HepG2 (cell line): ENCODE data around the gene PRKN. TPM values are rescaled to one million over a fixed set of nuclear protein-coding genes. Genes with fewer than 3 reads are reported as not detected.

Source experiments
- ATAC-seq: fragments of 200-7000 bp; cut with Tn5 transposase; 3 replicates; pipeline ENCODE4 v1.9.1; 2020; ENCODE audit warnings: mild to moderate bottlenecking, moderate library complexity
- BruUV-seq: library from RNA; stranded (reverse); fragments of 400-500 nt; replicated peaks from 2 replicates; lab custom pipeline; 2021; lab: Mats Ljungman, UMichigan
- CTCF ChIA-PET: fragments of 300-600 bp; formaldehyde crosslinking; extraction: SDS; loops from one replicate; lab custom pipeline; 2021; ENCODE audit warnings: low total read pairs, inconsistent platforms, low intra/inter-chr PET ratio; lab: Yijun Ruan, JAX
- POLR2A ChIA-PET: fragments of 350-600 bp; sonication (Branson Sonifier 250); formaldehyde crosslinking; loops from one replicate; lab custom pipeline; 2020; ENCODE audit warnings: antibody characterized with exemption, inconsistent platforms; lab: Yijun Ruan, JAX
- DNase-seq: peaks from one replicate; pipeline ENCODE4 v3.0.0-alpha.2; 2015; ENCODE audit warnings: low spot score
- FAIRE-seq: peaks from 3 replicates; lab custom pipeline; 2011; peaks lifted over from hg19 to GRCh38; lab: Jason Lieb, UNC
- H2AFZ ChIP-seq: one replicate; pipeline ENCODE4 v1.6.1; 2011; ENCODE audit warnings: low read length, inconsistent platforms
- H3K27ac ChIP-seq: fragments of 300-600 bp; 3 replicates; pipeline ENCODE4 v1.8.0; 2011; ENCODE audit warnings: mixed run types, mild to moderate bottlenecking, mixed read lengths, low read length, inconsistent platforms; ENCODE audit not compliant: insufficient read depth; ENCODE audit errors: extremely low read length
- H3K27me3 ChIP-seq, 2 experiments: fragments of 200-600 bp in 1 of 2; 2 replicates in 1 of 2; 3 replicates in 1 of 2; pipeline versions ENCODE4 v1.6.0 to v1.8.0; 2011; ENCODE audit warnings: low read length in 2 of 2, mild to moderate bottlenecking in 2 of 2, moderate library complexity in 2 of 2, inconsistent platforms in 1 of 2; ENCODE audit not compliant: insufficient read depth in 2 of 2, control insufficient read depth in 1 of 2
- H3K36me3 ChIP-seq, 2 experiments: fragments of 200-600 bp in 1 of 2; replicated peaks in 1 of 2; 2 replicates in 1 of 2; 3 replicates in 1 of 2; pipeline versions ENCODE4 v1.5.1 to v1.8.0; 2011; ENCODE audit warnings: low read length in 2 of 2, inconsistent platforms in 1 of 2; ENCODE audit not compliant: insufficient read depth in 2 of 2, control insufficient read depth in 1 of 2
- H3K4me1 ChIP-seq: 2 replicates; pipeline ENCODE4 v1.5.1; 2012; ENCODE audit warnings: low read length, inconsistent platforms; ENCODE audit not compliant: insufficient read depth
- H3K4me2 ChIP-seq: 2 replicates; pipeline ENCODE4 v1.6.0; 2011; ENCODE audit warnings: low read depth, low read length, inconsistent platforms
- H3K4me3 ChIP-seq, 3 experiments: fragments of 200-600 bp in 1 of 3; sonication (generic), shearing (Covaris generic) in 1 of 3; replicated peaks in 1 of 3; 2 replicates each; pipeline ENCODE4 v1.5.1; 2011 to 2016; ENCODE audit warnings: low read length in 3 of 3, inconsistent platforms in 2 of 3, low read depth in 2 of 3, mild to moderate bottlenecking in 2 of 3, control low read depth in 1 of 3, mixed read lengths in 1 of 3; ENCODE audit not compliant: insufficient read depth in 1 of 3
- H3K79me2 ChIP-seq: one replicate; pipeline ENCODE4 v1.6.1; 2011; ENCODE audit warnings: low read length, inconsistent platforms; ENCODE audit not compliant: insufficient read depth
- H3K9ac ChIP-seq: 2 replicates; pipeline ENCODE4 v1.6.0; 2011; ENCODE audit warnings: mild to moderate bottlenecking, low read depth, low read length, inconsistent platforms; ENCODE audit not compliant: insufficient read depth
- H3K9me3 ChIP-seq: 2 replicates; pipeline ENCODE4 v1.5.1; 2012; ENCODE audit warnings: mild to moderate bottlenecking, low read length
- H4K20me1 ChIP-seq: 2 replicates; pipeline ENCODE4 v1.6.0; 2011; ENCODE audit warnings: inconsistent platforms, mild to moderate bottlenecking, low read length, moderate library complexity; ENCODE audit not compliant: insufficient read depth
- AGO1 ChIP-seq: fragments of 200-400 bp; formaldehyde crosslinking; IDR thresholded peaks from 2 replicates; pipeline ENCODE4 v1.6.1; 2017; ENCODE audit warnings: mild to moderate bottlenecking, low read depth, low read length, moderate library complexity; ENCODE audit not compliant: poor library complexity, severe bottlenecking
- CREM ChIP-seq, 2 experiments: sonication (generic) in 1 of 2; formaldehyde crosslinking in 1 of 2; IDR thresholded peaks; 2 replicates each; pipeline versions ENCODE4 v1.4.0 to v1.6.1; 2016 to 2020; ENCODE audit warnings: antibody characterized with exemption in 1 of 2, mild to moderate bottlenecking in 1 of 2, missing genetic modification reagents in 1 of 2
- DR1 ChIP-seq: sonication (generic); formaldehyde crosslinking; IDR thresholded peaks from 2 replicates; pipeline ENCODE4 v1.8.0; 2021; ENCODE audit warnings: mild to moderate bottlenecking, missing genetic modification reagents, inconsistent platforms
- FLYWCH1 ChIP-seq: sonication (generic); formaldehyde crosslinking; IDR thresholded peaks from 2 replicates; pipeline ENCODE4 v1.8.1; 2023; ENCODE audit warnings: mild to moderate bottlenecking, missing genetic modification reagents
- HIVEP1 ChIP-seq: sonication (generic); formaldehyde crosslinking; IDR thresholded peaks from 2 replicates; pipeline ENCODE4 v1.4.0; 2020; ENCODE audit warnings: mild to moderate bottlenecking, missing genetic modification reagents
- NR2C2 ChIP-seq: sonication (generic); formaldehyde crosslinking; IDR thresholded peaks from 2 replicates; pipeline ENCODE4 v1.4.0; 2020; ENCODE audit warnings: missing genetic modification reagents, mild to moderate bottlenecking, moderate library complexity, borderline replicate concordance
- POLR2G ChIP-seq: fragments of 200-400 bp; formaldehyde crosslinking; IDR thresholded peaks from 2 replicates; pipeline ENCODE4 v1.6.1; 2018; ENCODE audit warnings: mild to moderate bottlenecking, low read depth, low read length, moderate library complexity
- SIN3B ChIP-seq: fragments of 150-350 bp; IDR thresholded peaks from 2 replicates; pipeline ENCODE4 v1.6.1; 2014; ENCODE audit warnings: low read length
- SNAPC2 ChIP-seq: sonication (generic); formaldehyde crosslinking; IDR thresholded peaks from 2 replicates; pipeline ENCODE4 v1.8.1; 2022; ENCODE audit warnings: mild to moderate bottlenecking, missing genetic modification reagents
- SP140L ChIP-seq: sonication (generic); formaldehyde crosslinking; IDR thresholded peaks from 2 replicates; pipeline ENCODE4 v1.4.0; 2020; ENCODE audit warnings: missing genetic modification reagents, borderline replicate concordance
- STAG1 ChIP-seq: sonication (generic); formaldehyde crosslinking; IDR thresholded peaks from 2 replicates; pipeline ENCODE4 v1.4.0; 2020; ENCODE audit warnings: missing genetic modification reagents
- TOPORS ChIP-seq: sonication (generic); formaldehyde crosslinking; IDR thresholded peaks from 2 replicates; pipeline ENCODE4 v1.8.0; 2023; ENCODE audit warnings: mild to moderate bottlenecking, missing genetic modification reagents
- ZNF33A ChIP-seq: sonication (generic); formaldehyde crosslinking; IDR thresholded peaks from 2 replicates; pipeline ENCODE4 v1.5.1; 2020; ENCODE audit warnings: missing genetic modification reagents, mild to moderate bottlenecking, moderate library complexity, borderline replicate concordance
- ZNF607 ChIP-seq: sonication (generic); formaldehyde crosslinking; IDR thresholded peaks from 2 replicates; pipeline ENCODE4 v1.5.1; 2020; ENCODE audit warnings: missing genetic modification reagents, mild to moderate bottlenecking, borderline replicate concordance
- WGBS: methylation state at CpG from one replicate; pipeline ENCODE4 v1.1.6; 2017; ENCODE audit warnings: low lambda C conversion rate; 5-methylcytosine and 5-hydroxymethylcytosine counted together
- in situ Hi-C: cut with HindIII; loops from 2 replicates; pipeline ENCODE4 v1.10.0; 2017; ENCODE audit warnings: low pct_unique_long_range_greater_than_20kb; ENCODE audit not compliant: extremely low pct_ligation_motif_present
- intact Hi-C: fragments of 100-400 bp; cut with micrococcal nuclease; formaldehyde crosslinking; loops from one replicate; pipeline ENCODE4 v1.10.0; 2022; ENCODE audit not compliant: unreplicated experiment
- polyA plus RNA-seq, 8 experiments: library from polyadenylated mRNA; depleted of rRNA in 3 of 8; stranded (reverse) in 7 of 8; unstranded in 1 of 8; fragments of >200 nt; fragmentation: Illumina TruSeq in 4 of 8; extraction: Trizol in 4 of 8; gene quantifications; 2 replicates each; pipeline versions ENCODE4 v1.2.1 to v1.2.3, GENCODE V29; 2011 to 2016; ENCODE audit warnings: low read depth in 4 of 8, missing spikeins in 1 of 8, mixed read lengths in 1 of 8; ENCODE audit not compliant: insufficient read depth in 1 of 8
- total RNA-seq, 5 experiments: library from RNA; depleted of rRNA; stranded (reverse); fragments of >200 nt; fragmentation: Illumina TruSeq; extraction: Trizol; gene quantifications; 2 replicates each; pipeline ENCODE4 v1.2.3, GENCODE V29; 2016; ENCODE audit warnings: low read depth in 1 of 5
- TF ChIP-seq, protein P1 (sequence below): sonication (generic); formaldehyde crosslinking; IDR thresholded peaks from 2 replicates; pipeline ENCODE4 v1.8.1; 2023; ENCODE audit warnings: mild to moderate bottlenecking, inconsistent platforms, moderate library complexity, missing genetic modification reagents, borderline replicate concordance

The PRKN gene
- total and polyA plus RNA-seq, 2 of the 13 experiments (the other 11 are each of a cell fraction or from before 2014, with no cell fraction given): 0.31 to 0.44 TPM

DNA sequence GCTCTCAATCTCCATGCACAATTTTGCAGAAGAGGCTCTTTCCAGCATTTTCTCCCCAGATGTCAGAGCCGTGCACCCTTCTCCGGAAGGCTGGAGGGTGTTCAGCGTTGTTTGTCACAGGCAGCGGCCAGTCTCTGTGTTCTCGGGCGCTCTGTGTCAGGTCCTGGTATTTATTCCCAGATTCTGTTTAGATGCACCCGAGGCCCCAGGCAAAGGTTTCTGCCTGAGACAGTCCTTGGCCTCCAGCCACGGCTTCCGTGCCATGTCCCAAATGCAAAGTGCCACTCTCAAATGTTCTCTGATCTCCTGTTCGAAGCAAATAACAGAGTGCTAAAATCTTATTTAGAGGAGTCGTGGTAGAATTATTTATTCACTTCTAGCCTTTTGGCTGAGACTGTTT, 1313.4 kb downstream of the PRKN start:
- Histone ChIP-seq H3K27ac (no peak overlapping the region), H3K9me3 (peaks cover 11% of the 10 kb centered on the region), H3K4me3 (no peak overlapping the region), H3K4me1 (no peaks in the 10 kb centered on the region), H3K27me3 (peaks cover 0 to 37% of the 10 kb centered on the region in 2 experiments; a peak in 3 of 5 replicates), H3K9ac (no peak overlapping the region), H4K20me1 (no peaks in the 10 kb centered on the region), H2AFZ (no peak overlapping the region), H3K4me2 (no peak overlapping the region), H3K36me3 (no peaks in the 10 kb centered on the region), H3K79me2 (no peaks in the 10 kb centered on the region)
- ChIA-PET CTCF (no interaction called here), POLR2A (no interaction called here)
- no peak for DNase-seq
- in situ Hi-C loops: no loop called here
- TF ChIP-seq DR1 (CRISPR knock-in tag) (no peak), SNAPC2 (CRISPR knock-in tag) (no peak), CREM (IDR thresholded peaks at IDR 0.05) (no peak), CREM (CRISPR knock-in tag; IDR thresholded peaks at IDR 0.05) (no peak), AGO1 (no peak), STAG1 (CRISPR knock-in tag) (no peak), SIN3B (no peak), HIVEP1 (CRISPR knock-in tag) (no peak), POLR2G (no peak), TOPORS (CRISPR knock-in tag) (no peak), NR2C2 (CRISPR knock-in tag) (no peak), ZNF33A (CRISPR knock-in tag) (no peak), FLYWCH1 (CRISPR knock-in tag) (no peak), ZNF607 (CRISPR knock-in tag) (no peak), SP140L (CRISPR knock-in tag) (no peak)
- TF ChIP-seq, protein P1, sequence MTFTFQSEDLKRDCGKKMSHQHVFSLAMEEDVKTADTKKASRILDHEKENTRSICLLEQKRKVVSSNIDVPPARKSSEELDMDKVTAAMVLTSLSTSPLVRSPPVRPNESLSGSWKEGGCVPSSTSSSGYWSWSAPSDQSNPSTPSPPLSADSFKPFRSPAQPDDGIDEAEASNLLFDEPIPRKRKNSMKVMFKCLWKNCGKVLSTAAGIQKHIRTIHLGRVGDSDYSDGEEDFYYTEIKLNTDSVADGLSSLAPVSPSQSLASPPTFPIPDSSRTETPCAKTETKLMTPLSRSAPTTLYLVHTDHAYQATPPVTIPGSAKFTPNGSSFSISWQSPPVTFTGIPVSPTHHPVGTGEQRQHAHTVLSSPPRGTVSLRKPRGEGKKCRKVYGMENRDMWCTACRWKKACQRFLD: no peak
- WGBS: 55% methylated on average over 11 of the region's 11 CpGs
- no peak for ATAC-seq
- intact Hi-C loops: no loop called here
- BruUV-seq: no TSS peak
- no peak for FAIRE-seq
